Measurements from ENCODE around the gene SDCCAG8. TPM values are rescaled to one million over a fixed set of nuclear protein-coding genes. Genes with fewer than 3 reads are reported as not detected.

The SDCCAG8 gene
- total RNA-seq, 1 donor = 42.7 TPM

DNA sequence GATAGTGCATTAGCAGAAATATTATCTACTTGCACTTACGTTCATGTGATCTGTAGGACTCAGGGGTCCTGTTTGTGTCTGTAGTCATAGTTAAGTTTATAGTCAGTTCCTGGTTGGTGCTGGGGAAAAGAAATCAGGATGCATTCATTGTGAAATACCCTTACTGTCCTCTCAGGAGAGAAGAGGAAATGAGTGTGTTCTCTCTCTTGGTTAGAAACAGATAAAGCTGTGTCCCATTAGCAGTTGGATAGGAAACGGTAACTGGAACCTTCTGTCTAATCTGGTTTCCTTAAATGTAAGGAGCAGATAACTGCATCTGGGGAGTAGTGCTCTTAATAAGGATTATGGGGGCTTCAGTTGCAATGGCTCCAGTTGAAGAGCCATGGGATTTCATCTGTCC lies 8.9 kb downstream of the SDCCAG8 start:
- no peak overlapping the region for H3K4me3 ChIP-seq (ENCODE audit: insufficient read depth, low read length)
- peaks cover 57% of the 10 kb centered on the region for H3K79me2 ChIP-seq (ENCODE audit: insufficient read depth, low read length)

DNA sequence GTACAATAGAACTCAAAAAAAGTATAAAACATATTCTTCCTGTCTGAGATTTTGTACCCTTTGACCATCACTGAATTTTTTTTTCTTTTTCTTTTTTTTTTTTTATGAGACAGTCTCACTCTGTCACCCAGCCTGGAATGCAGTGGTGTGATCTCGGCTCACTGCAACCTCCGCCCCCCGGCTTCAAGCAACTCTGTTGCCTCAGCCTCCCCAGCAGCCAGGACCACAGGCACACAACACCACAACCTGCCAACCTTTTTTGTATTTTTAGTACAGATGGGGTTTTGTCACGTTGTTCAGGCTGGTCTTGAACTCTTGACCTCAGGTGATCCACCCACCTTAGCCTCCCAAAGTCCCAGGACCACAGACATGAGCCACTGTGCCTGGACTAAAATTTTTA lies 10.4 kb downstream of the SDCCAG8 start:
- peaks cover 4% of the 10 kb centered on the region for H3K36me3 ChIP-seq (ENCODE audit: insufficient read depth, low read length)
- no peak for DNase-seq (ENCODE audit: insufficient read length, low spot score, missing footprints)
- no peak overlapping the region for H3K4me3 ChIP-seq (ENCODE audit: insufficient read depth, low read length)
- H3K27me3 ChIP-seq (ENCODE audit: insufficient read depth, low read length) = no peaks in the 10 kb centered on the region
- no peak overlapping the region for H2AFZ ChIP-seq (ENCODE audit: low read length)
- no peaks in the 10 kb centered on the region for H4K20me1 ChIP-seq (ENCODE audit: insufficient read depth, low read length)
- TF ChIP-seq, protein P1, sequence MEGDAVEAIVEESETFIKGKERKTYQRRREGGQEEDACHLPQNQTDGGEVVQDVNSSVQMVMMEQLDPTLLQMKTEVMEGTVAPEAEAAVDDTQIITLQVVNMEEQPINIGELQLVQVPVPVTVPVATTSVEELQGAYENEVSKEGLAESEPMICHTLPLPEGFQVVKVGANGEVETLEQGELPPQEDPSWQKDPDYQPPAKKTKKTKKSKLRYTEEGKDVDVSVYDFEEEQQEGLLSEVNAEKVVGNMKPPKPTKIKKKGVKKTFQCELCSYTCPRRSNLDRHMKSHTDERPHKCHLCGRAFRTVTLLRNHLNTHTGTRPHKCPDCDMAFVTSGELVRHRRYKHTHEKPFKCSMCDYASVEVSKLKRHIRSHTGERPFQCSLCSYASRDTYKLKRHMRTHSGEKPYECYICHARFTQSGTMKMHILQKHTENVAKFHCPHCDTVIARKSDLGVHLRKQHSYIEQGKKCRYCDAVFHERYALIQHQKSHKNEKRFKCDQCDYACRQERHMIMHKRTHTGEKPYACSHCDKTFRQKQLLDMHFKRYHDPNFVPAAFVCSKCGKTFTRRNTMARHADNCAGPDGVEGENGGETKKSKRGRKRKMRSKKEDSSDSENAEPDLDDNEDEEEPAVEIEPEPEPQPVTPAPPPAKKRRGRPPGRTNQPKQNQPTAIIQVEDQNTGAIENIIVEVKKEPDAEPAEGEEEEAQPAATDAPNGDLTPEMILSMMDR (IDR thresholded peaks at IDR 0.05; ENCODE audit: extremely low read depth, low read depth, low read length) = no peak
- H3K9me3 ChIP-seq (ENCODE audit: low read depth, low read length) = no peaks in the 10 kb centered on the region
- no peak overlapping the region for H3K4me2 ChIP-seq (ENCODE audit: insufficient read depth, low read length)
- H3K4me1 ChIP-seq (ENCODE audit: insufficient read depth, low read length) = peaks cover 57% of the 10 kb centered on the region
- peaks cover 53% of the 10 kb centered on the region for H3K79me2 ChIP-seq (ENCODE audit: insufficient read depth, low read length)
- H3K27ac ChIP-seq (ENCODE audit: low read depth, low read length) = peak overlapping the region; percentile 37

More for the DNA sequence above, 8.9 kb downstream of the SDCCAG8 start:
- peak; percentile 25 for DNase-seq (ENCODE audit: insufficient read length, low spot score, missing footprints)
- Histone ChIP-seq H3K9me3 (ENCODE audit: low read depth, low read length) (no peaks in the 10 kb centered on the region), H3K4me2 (ENCODE audit: insufficient read depth, low read length) (peak overlapping the region; percentile 56), H3K36me3 (ENCODE audit: insufficient read depth, low read length) (peaks cover 4% of the 10 kb centered on the region), H3K4me1 (ENCODE audit: insufficient read depth, low read length) (peaks cover 56% of the 10 kb centered on the region), H3K27me3 (ENCODE audit: insufficient read depth, low read length) (no peaks in the 10 kb centered on the region), H3K27ac (ENCODE audit: low read depth, low read length) (peak overlapping the region; percentile 71), H4K20me1 (ENCODE audit: insufficient read depth, low read length) (no peaks in the 10 kb centered on the region), H2AFZ (ENCODE audit: low read length) (no peak overlapping the region)
- TF ChIP-seq, protein P1 (IDR thresholded peaks at IDR 0.05; ENCODE audit: extremely low read depth, low read depth, low read length) = no peak

DNA sequence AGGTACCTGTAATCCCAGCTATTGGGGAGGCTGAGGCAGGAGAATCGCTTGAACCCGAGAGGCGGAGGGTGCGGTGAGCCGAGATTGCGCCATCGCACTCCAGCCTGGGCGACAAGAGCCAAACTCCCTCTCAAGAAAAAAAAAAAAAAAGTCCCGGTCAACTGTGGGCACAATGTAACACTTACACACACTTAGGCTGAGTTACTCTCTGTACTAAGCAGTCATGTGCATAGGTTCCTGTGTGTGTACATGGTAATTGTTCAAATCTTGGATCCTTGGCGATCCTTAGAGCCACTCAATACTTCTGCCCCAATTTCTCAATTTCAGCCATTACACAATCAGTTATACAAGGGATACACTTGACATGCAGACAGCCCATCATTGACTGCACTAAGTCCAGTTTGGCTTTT lies 11.6 kb downstream of the SDCCAG8 start:
- Histone ChIP-seq H3K4me3 (ENCODE audit: insufficient read depth, low read length) (no peak overlapping the region), H3K4me2 (ENCODE audit: insufficient read depth, low read length) (no peak overlapping the region), H4K20me1 (ENCODE audit: insufficient read depth, low read length) (no peaks in the 10 kb centered on the region), H3K27me3 (ENCODE audit: insufficient read depth, low read length) (no peaks in the 10 kb centered on the region), H3K4me1 (ENCODE audit: insufficient read depth, low read length) (peaks cover 64% of the 10 kb centered on the region), H2AFZ (ENCODE audit: low read length) (no peak overlapping the region), H3K79me2 (ENCODE audit: insufficient read depth, low read length) (peaks cover 45% of the 10 kb centered on the region), H3K27ac (ENCODE audit: low read depth, low read length) (peak overlapping the region; percentile 81), H3K9me3 (ENCODE audit: low read depth, low read length) (no peaks in the 10 kb centered on the region), H3K36me3 (ENCODE audit: insufficient read depth, low read length) (peaks cover 1% of the 10 kb centered on the region)
- TF ChIP-seq, protein P1 (IDR thresholded peaks at IDR 0.05; ENCODE audit: extremely low read depth, low read depth, low read length) = no peak
- no peak for DNase-seq (ENCODE audit: insufficient read length, low spot score, missing footprints)

DNA sequence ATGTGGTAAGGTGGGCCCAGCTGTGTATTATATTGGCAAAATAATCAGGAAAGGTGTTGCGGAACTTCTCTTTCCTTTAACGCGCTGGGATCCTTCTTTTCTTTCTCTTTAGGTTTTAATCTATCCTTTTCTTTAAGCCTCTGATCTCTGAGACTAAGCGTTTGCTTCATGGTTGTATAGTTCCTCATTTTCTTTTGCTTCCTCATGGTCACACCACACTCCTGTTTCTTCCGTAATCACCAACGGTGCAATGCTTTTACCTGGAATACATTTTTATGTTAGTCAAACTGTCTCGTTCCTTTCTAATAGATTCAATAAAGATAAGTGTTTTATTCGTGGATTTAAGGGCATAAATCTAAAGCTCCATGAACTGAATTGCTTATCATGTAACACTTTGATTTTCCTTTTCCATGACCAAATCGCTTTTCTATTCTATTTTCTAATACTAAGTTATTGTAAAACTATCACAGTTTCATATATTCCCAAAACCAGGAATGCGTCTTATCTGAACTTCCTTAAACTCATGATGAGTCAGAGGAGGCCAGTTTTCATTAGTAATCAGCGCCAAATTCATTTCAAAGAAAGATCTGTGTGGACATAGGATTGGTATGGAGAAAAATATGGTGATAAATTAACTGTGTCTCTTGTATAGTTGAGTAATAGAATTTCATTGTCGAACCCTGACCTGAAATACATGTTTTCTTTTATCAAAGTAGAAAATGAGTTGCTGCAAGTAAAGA lies 12.2 kb downstream of the SDCCAG8 start:
- Histone ChIP-seq H3K4me1 (ENCODE audit: insufficient read depth, low read length) (peaks cover 64% of the 10 kb centered on the region), H3K79me2 (ENCODE audit: insufficient read depth, low read length) (peaks cover 41% of the 10 kb centered on the region), H3K36me3 (ENCODE audit: insufficient read depth, low read length) (no peaks in the 10 kb centered on the region), H2AFZ (ENCODE audit: low read length) (no peak overlapping the region), H3K4me2 (ENCODE audit: insufficient read depth, low read length) (peak overlapping the region; percentile 62), H4K20me1 (ENCODE audit: insufficient read depth, low read length) (no peaks in the 10 kb centered on the region), H3K9me3 (ENCODE audit: low read depth, low read length) (no peaks in the 10 kb centered on the region), H3K4me3 (ENCODE audit: insufficient read depth, low read length) (no peak overlapping the region), H3K27me3 (ENCODE audit: insufficient read depth, low read length) (no peaks in the 10 kb centered on the region), H3K27ac (ENCODE audit: low read depth, low read length) (peak overlapping the region; percentile 81)
- TF ChIP-seq, protein P1 (IDR thresholded peaks at IDR 0.05; ENCODE audit: extremely low read depth, low read depth, low read length) = no peak
- peak; percentile 88 for DNase-seq (ENCODE audit: insufficient read length, low spot score, missing footprints)
